ENCODE data around the gene DSC1.

DNA sequence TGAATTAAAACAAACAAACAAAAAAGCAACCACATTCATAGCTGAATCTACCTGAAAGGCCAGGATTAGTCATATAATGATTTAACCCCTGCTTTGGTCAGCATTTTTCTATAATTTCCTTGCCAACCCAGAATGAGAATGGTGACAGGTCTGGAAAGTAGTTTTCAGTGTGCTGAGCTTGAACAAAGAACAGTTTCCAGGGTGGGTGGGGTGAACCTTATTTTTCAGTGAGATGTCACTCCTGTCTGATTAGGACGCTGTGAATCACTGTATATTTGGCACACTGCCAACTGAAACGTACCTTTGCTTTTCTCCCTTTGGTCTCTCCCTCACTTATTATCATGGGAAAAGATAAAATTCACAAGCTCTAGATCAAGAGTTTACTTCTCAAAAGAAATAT, 35.0 kb upstream of the DSC1 start:
- no peak for TF ChIP-seq POLR2A (IDR thresholded peaks at IDR 0.05)
- TF ChIP-seq, protein P1, sequence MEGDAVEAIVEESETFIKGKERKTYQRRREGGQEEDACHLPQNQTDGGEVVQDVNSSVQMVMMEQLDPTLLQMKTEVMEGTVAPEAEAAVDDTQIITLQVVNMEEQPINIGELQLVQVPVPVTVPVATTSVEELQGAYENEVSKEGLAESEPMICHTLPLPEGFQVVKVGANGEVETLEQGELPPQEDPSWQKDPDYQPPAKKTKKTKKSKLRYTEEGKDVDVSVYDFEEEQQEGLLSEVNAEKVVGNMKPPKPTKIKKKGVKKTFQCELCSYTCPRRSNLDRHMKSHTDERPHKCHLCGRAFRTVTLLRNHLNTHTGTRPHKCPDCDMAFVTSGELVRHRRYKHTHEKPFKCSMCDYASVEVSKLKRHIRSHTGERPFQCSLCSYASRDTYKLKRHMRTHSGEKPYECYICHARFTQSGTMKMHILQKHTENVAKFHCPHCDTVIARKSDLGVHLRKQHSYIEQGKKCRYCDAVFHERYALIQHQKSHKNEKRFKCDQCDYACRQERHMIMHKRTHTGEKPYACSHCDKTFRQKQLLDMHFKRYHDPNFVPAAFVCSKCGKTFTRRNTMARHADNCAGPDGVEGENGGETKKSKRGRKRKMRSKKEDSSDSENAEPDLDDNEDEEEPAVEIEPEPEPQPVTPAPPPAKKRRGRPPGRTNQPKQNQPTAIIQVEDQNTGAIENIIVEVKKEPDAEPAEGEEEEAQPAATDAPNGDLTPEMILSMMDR (IDR thresholded peaks at IDR 0.05): no peak

All from adrenal gland (tissue), 5 donors.